ENCODE data around the gene QKI. TPM values are rescaled to one million over a fixed set of nuclear protein-coding genes. Genes with fewer than 3 reads are reported as not detected.
A peak's percentile ranks its signal among the peaks of the same experiment; 100 is the strongest.

The QKI gene
- total RNA-seq, 2 experiments from 2014 or later = 69.0 to 70.6 TPM

GRCh38 chr6:163531122-163531521 lies 116.6 kb downstream of the QKI start:
- CTCF ChIA-PET = no interaction called here
- no peak overlapping the region for H3K4me3 Mint-ChIP-seq
- H3K27ac Mint-ChIP-seq = no peak overlapping the region
- H3K27me3 Mint-ChIP-seq = no peaks in the 10 kb centered on the region
- DNase-seq (no peak), ATAC-seq (no peak)
- peaks cover 1% of the 10 kb centered on the region for H3K36me3 Mint-ChIP-seq
- peaks cover 2% of the 10 kb centered on the region for H3K4me1 Mint-ChIP-seq
- no peaks in the 10 kb centered on the region for H3K9me3 Mint-ChIP-seq (ENCODE audit: low read depth)

DNA sequence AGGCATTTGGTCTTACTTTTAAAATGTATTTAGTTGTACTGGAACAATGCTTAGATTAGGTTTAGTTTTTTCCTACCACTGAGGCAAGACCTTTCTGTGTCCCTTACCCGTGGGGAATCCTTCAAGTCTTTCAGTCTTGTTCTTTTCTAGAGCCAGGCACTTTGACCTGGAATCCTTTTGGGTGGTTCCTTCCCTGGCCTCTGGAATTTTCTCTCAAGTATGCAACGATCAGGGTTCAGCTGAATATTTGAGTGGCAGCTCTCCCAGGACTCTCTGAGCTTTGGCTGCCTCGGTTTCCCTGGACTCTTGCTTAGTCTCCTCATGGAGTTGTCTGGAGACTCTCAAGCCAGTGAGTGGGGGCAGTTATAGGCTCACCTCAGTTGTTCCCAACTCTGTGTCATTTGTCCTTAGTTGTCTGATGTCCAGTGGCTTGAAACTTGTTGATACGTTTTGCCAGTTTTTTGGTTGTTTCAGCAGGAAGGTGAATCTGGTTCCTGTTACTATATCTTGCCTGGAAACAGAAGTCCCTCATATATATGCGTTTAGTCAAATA lies 118.1 kb downstream of the QKI start:
- no peaks in the 10 kb centered on the region for H3K9me3 Mint-ChIP-seq (ENCODE audit: low read depth)
- DNase-seq (no peak), ATAC-seq (no peak)
- H3K4me1 Mint-ChIP-seq = peaks cover 4% of the 10 kb centered on the region
- no peaks in the 10 kb centered on the region for H3K27me3 Mint-ChIP-seq
- CTCF ChIA-PET = no interaction called here
- no peak overlapping the region for H3K4me3 Mint-ChIP-seq
- H3K27ac Mint-ChIP-seq = no peak overlapping the region
- peaks cover 7% of the 10 kb centered on the region for H3K36me3 Mint-ChIP-seq

DNA sequence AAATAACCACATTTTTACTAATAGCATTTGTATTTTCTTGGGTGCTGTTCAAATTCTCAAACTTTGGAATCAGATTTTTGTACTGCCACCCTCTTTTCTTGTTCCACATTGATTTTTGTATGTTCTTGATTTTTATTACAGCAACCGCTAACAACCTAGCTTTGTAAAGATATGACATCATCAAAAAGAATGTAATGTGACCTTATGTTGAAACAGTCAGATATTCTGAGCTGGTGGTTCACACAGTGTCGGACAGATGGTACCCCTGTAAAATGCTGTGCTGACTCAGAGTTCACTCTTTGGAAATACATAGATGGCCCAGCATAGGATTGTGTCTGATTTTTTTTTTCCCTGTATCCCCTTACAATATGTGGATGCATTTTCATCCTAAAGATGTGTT lies 118.9 kb downstream of the QKI start:
- H3K4me1 Mint-ChIP-seq = peaks cover 4% of the 10 kb centered on the region
- H3K9me3 Mint-ChIP-seq (ENCODE audit: low read depth) = no peaks in the 10 kb centered on the region
- ATAC-seq (no peak), DNase-seq (no peak)
- CTCF ChIA-PET = interaction anchor here (1.0 kb wide), 1 partner anchor 17 kb away, joined by 3 read pairs; no protein-coding TSS in a partner anchor
- peaks cover 8% of the 10 kb centered on the region for H3K36me3 Mint-ChIP-seq
- H3K27me3 Mint-ChIP-seq = no peaks in the 10 kb centered on the region
- H3K27ac Mint-ChIP-seq = no peak overlapping the region
- no peak overlapping the region for H3K4me3 Mint-ChIP-seq

DNA sequence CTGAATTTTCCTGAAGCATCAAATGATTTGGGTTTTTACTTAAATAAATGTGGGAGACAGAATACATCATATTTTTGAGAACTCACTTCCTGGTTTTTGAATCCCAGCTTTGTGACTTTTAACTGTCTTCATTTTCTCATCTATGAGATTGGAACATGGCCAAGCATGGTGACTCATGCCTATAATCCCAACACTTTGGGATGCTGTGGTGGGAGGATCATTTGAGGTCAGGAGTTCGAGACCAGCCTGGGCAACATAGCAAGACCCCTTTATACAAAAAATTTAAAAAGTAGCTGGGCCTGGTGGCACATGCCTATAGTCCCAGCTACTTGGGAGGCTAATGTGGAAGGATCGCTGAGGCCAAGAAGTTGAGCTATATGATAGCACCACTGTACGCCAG lies 122.3 kb downstream of the QKI start:
- ATAC-seq (no peak), DNase-seq (no peak)
- no peak overlapping the region for H3K4me3 Mint-ChIP-seq
- no peaks in the 10 kb centered on the region for H3K27me3 Mint-ChIP-seq
- CTCF ChIA-PET = no interaction called here
- H3K36me3 Mint-ChIP-seq = peaks cover 12% of the 10 kb centered on the region
- no peak overlapping the region for H3K27ac Mint-ChIP-seq
- no peaks in the 10 kb centered on the region for H3K9me3 Mint-ChIP-seq (ENCODE audit: low read depth)
- H3K4me1 Mint-ChIP-seq = peaks cover 2% of the 10 kb centered on the region

GRCh38 chr6:163538331-163538730 lies 123.8 kb downstream of the QKI start:
- no peaks in the 10 kb centered on the region for H3K9me3 Mint-ChIP-seq (ENCODE audit: low read depth)
- no peak for DNase-seq
- CTCF ChIA-PET = no interaction called here
- no peak overlapping the region for H3K27ac Mint-ChIP-seq
- no peak overlapping the region for H3K4me3 Mint-ChIP-seq
- H3K4me1 Mint-ChIP-seq = peaks cover 2% of the 10 kb centered on the region
- ATAC-seq = no peak
- H3K36me3 Mint-ChIP-seq = peaks cover 15% of the 10 kb centered on the region
- no peaks in the 10 kb centered on the region for H3K27me3 Mint-ChIP-seq

DNA sequence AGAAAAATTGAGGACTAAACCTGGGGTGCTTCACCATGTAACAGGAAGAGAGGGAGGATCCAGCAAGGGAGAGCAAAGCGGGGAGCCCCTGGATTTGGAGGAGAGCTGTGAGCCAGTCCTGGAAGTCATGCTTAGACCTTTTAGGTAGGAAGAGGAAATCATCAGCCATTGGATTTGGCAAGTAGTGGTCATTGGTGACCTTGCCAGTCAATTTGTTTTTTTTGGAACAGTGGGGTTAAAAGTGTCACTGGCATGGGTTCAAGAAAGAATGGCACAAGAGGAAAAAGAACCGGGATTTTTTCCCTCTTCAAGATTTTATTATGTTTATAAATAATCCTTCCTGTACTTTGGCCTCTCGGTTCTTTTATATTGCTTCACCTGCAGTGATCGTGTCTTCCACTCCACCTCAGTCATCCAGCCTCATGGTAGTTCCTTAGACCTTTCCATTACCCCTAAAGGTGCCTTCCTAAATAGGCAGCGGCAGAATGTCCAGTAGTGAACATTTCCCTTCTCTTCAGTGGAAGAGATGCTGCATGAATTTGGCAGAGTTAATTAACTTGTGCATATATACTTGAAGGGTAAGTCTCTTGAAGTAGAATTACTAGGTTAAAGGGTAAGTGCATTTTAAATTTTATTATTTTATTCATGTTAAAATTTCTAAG lies 124.7 kb downstream of the QKI start:
- Mint-ChIP-seq H3K4me3 (no peak overlapping the region), H3K27me3 (no peaks in the 10 kb centered on the region), H3K27ac (no peak overlapping the region), H3K4me1 (peaks cover 2% of the 10 kb centered on the region), H3K9me3 (ENCODE audit: low read depth) (no peaks in the 10 kb centered on the region), H3K36me3 (peaks cover 15% of the 10 kb centered on the region)
- DNase-seq (no peak), ATAC-seq (no peak)
- CTCF ChIA-PET = interaction anchor here (1.0 kb wide), 1 partner anchor 13 kb away, joined by 4 read pairs; no protein-coding TSS in a partner anchor

GRCh38 chr6:163543321-163543720 lies 128.8 kb downstream of the QKI start:
- H3K27me3 Mint-ChIP-seq = no peaks in the 10 kb centered on the region
- H3K4me3 Mint-ChIP-seq = no peak overlapping the region
- H3K36me3 Mint-ChIP-seq = peaks cover 11% of the 10 kb centered on the region
- H3K27ac Mint-ChIP-seq = no peak overlapping the region
- CTCF ChIA-PET = interaction anchor here (0.7 to 1.0 kb wide), 2 partner anchors 11 to 42 kb away, joined by 3 read pairs; no protein-coding TSS in a partner anchor
- ATAC-seq (no peak), DNase-seq (no peak)
- no peaks in the 10 kb centered on the region for H3K4me1 Mint-ChIP-seq
- H3K9me3 Mint-ChIP-seq (ENCODE audit: low read depth) = no peaks in the 10 kb centered on the region

DNA sequence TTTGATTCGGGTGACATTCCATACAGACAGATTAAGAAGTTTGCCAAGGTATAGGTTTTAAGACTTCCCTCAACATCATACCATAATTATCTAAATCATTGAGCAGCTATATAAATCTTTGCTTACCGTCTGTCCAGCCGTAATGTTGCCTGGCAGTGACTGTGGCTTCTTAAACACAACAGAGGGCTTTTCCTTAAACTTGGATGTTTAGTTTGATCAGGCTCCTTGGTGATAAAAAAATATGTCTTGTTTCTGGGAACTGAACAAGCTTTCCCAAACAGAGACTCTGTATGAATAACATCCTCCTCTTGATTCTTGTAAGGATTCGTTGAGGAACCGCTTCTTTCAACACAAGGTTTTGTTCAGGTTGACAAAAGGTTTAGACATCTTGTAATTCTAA lies 130.9 kb downstream of the QKI start:
- Mint-ChIP-seq H3K4me3 (no peak overlapping the region), H3K27ac (no peak overlapping the region), H3K36me3 (peaks cover 12% of the 10 kb centered on the region), H3K4me1 (no peaks in the 10 kb centered on the region), H3K27me3 (no peaks in the 10 kb centered on the region), H3K9me3 (ENCODE audit: low read depth) (no peaks in the 10 kb centered on the region)
- DNase-seq (no peak), ATAC-seq (no peak)
- CTCF ChIA-PET = interaction anchor here (1.4 kb wide), 1 partner anchor 9 kb away, joined by 4 read pairs; no protein-coding TSS in a partner anchor

GRCh38 chr6:163547287-163547686 lies 132.8 kb downstream of the QKI start:
- Mint-ChIP-seq H3K27ac (no peak overlapping the region), H3K4me1 (peaks cover 3% of the 10 kb centered on the region), H3K4me3 (no peak overlapping the region), H3K27me3 (no peaks in the 10 kb centered on the region), H3K9me3 (ENCODE audit: low read depth) (no peaks in the 10 kb centered on the region), H3K36me3 (peaks cover 13% of the 10 kb centered on the region)
- DNase-seq (no peak), ATAC-seq (no peak)
- CTCF ChIA-PET = no interaction called here

- Mint-ChIP-seq H3K9me3 (ENCODE audit: low read depth) (no peaks in the 10 kb centered on the region), H3K27me3 (no peaks in the 10 kb centered on the region), H3K27ac (no peak overlapping the region), H3K4me3 (no peak overlapping the region), H3K4me1 (peaks cover 3% of the 10 kb centered on the region), H3K36me3 (peaks cover 13% of the 10 kb centered on the region)
- no peak for ATAC-seq
- no peak for DNase-seq
- CTCF ChIA-PET = no interaction called here
These were observed 134.1 kb downstream of the QKI start for GRCh38 chr6:163548624-163549023.

- Mint-ChIP-seq H3K27me3 (no peaks in the 10 kb centered on the region), H3K9me3 (ENCODE audit: low read depth) (no peaks in the 10 kb centered on the region), H3K4me1 (peaks cover 3% of the 10 kb centered on the region), H3K27ac (no peak overlapping the region), H3K4me3 (no peak overlapping the region), H3K36me3 (peaks cover 9% of the 10 kb centered on the region)
- DNase-seq = no peak
- no peak for ATAC-seq
- CTCF ChIA-PET = interaction anchor here (0.5 to 1.5 kb wide), 8 partner anchors 9 to 139 kb away, joined by 3 to 6 read pairs (median 4); no protein-coding TSS in a partner anchor
These were observed 139.5 kb downstream of the QKI start for GRCh38 chr6:163554032-163554431.

GRCh38 chr6:163554663-163555062 lies 140.1 kb downstream of the QKI start:
- Mint-ChIP-seq H3K4me3 (no peak overlapping the region), H3K36me3 (peaks cover 9% of the 10 kb centered on the region), H3K27me3 (no peaks in the 10 kb centered on the region), H3K9me3 (ENCODE audit: low read depth) (no peaks in the 10 kb centered on the region), H3K27ac (no peak overlapping the region), H3K4me1 (peaks cover 3% of the 10 kb centered on the region)
- DNase-seq = peak; percentile 70
- CTCF ChIA-PET = interaction anchor here (0.9 to 1.5 kb wide), 6 partner anchors 10 to 133 kb away, joined by 3 to 6 read pairs (median 4); no protein-coding TSS in a partner anchor
- peak; percentile 45 for ATAC-seq

DNA sequence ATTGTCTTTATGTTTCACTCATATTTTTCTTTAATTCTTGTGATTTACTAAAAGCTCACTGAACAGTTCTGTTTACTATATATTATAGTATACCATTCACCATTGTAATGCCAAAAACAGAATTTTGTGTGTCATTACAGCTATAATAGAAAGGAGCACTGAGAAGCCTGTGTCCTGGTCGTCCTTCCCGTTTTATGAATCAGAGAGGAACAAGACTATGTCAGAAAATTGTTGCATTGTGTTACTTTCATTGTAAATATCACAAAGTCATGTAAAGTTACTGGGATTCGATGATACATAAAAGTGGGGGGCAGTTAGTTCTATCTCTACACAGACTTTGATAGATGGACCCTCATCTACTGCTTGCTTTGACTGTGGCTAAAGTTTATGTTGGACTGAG lies 145.1 kb downstream of the QKI start:
- peaks cover 13% of the 10 kb centered on the region for H3K36me3 Mint-ChIP-seq
- no peak overlapping the region for H3K27ac Mint-ChIP-seq
- H3K4me3 Mint-ChIP-seq = no peak overlapping the region
- no peak for ATAC-seq
- no peaks in the 10 kb centered on the region for H3K9me3 Mint-ChIP-seq (ENCODE audit: low read depth)
- CTCF ChIA-PET = no interaction called here
- no peaks in the 10 kb centered on the region for H3K4me1 Mint-ChIP-seq
- no peak for DNase-seq
- no peaks in the 10 kb centered on the region for H3K27me3 Mint-ChIP-seq

GRCh38 chr6:163563318-163563717 lies 148.8 kb downstream of the QKI start:
- CTCF ChIA-PET = no interaction called here
- Mint-ChIP-seq H3K4me3 (no peak overlapping the region), H3K9me3 (ENCODE audit: low read depth) (no peaks in the 10 kb centered on the region), H3K4me1 (peaks cover 3% of the 10 kb centered on the region), H3K27ac (no peak overlapping the region), H3K27me3 (no peaks in the 10 kb centered on the region), H3K36me3 (peaks cover 14% of the 10 kb centered on the region)
- DNase-seq (no peak), ATAC-seq (no peak)
